ENCODE results near the gene ALAD.

DNA sequence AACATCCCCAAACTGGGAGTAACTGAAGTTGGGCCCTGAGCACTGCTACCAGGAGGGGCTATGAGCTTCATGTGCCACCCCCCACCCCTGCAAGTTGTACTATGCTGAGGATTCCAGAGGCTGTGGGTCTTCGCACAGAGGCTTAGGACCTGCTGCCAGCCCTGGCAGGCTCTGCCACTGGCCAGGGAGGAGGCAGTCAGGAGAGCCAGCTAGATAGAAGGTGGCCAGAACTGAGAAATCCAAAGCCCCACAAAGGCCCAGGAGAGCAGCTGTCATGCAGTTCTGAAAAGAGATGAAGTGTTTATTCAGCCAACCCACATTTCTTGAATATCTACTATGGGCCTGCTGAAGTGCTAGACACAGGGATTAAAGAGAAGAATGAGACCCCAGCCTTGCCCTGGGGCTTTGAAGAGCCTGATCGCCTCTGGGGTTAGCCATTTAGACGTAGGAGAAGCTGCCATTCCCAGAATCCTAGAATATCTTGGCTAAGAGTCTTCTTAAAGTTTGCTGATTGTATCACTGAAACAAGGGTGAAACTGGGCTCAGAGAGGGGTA is 1.4 kb downstream of the ALAD start:
- no peak for TF ChIP-seq POLR2A (IDR thresholded peaks at IDR 0.05)
- TF ChIP-seq, protein P1, sequence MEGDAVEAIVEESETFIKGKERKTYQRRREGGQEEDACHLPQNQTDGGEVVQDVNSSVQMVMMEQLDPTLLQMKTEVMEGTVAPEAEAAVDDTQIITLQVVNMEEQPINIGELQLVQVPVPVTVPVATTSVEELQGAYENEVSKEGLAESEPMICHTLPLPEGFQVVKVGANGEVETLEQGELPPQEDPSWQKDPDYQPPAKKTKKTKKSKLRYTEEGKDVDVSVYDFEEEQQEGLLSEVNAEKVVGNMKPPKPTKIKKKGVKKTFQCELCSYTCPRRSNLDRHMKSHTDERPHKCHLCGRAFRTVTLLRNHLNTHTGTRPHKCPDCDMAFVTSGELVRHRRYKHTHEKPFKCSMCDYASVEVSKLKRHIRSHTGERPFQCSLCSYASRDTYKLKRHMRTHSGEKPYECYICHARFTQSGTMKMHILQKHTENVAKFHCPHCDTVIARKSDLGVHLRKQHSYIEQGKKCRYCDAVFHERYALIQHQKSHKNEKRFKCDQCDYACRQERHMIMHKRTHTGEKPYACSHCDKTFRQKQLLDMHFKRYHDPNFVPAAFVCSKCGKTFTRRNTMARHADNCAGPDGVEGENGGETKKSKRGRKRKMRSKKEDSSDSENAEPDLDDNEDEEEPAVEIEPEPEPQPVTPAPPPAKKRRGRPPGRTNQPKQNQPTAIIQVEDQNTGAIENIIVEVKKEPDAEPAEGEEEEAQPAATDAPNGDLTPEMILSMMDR (IDR thresholded peaks at IDR 0.05): no peak
- TF ChIP-seq POLR2AphosphoS5 (IDR thresholded peaks at IDR 0.05): no peak
